HEK293 (cell line): ENCODE data around the gene SYNDIG1L.

Source experiments
- CTCF ChIA-PET: fragments of 350-600 bp; formaldehyde crosslinking; extraction: SDS; loops from one replicate; lab custom pipeline; 2021; ENCODE audit warnings: antibody characterized with exemption; lab: Yijun Ruan, JAX
- POLR2A ChIA-PET: fragments of 300-600 bp; formaldehyde crosslinking; extraction: SDS; loops from one replicate; lab custom pipeline; 2020; ENCODE audit warnings: antibody characterized with exemption, inconsistent platforms; lab: Yijun Ruan, JAX
- H3K27ac ChIP-seq: fragments of 200-500 bp; sonication (Bioruptor generic); 2 replicates; pipeline ENCODE4 v1.5.1; 2014; ENCODE audit warnings: low read depth, low read length, control low read depth, inconsistent platforms; ENCODE audit errors: extremely low read depth
- H3K36me3 ChIP-seq, 2 experiments: fragments of 200-500 bp in 1 of 2; sonication (Bioruptor generic) in 1 of 2; 1 replicate in 1 of 2; 2 replicates in 1 of 2; pipeline ENCODE4 v1.5.1; 2014 to 2017; ENCODE audit warnings: inconsistent platforms in 2 of 2, low read length in 2 of 2; ENCODE audit not compliant: control insufficient read depth in 2 of 2, insufficient read depth in 1 of 2
- H3K4me1 ChIP-seq: fragments of 200-500 bp; sonication (Bioruptor generic); 2 replicates; pipeline ENCODE4 v1.5.1; 2014; ENCODE audit warnings: mild to moderate bottlenecking, low read length, inconsistent platforms; ENCODE audit not compliant: control insufficient read depth, insufficient read depth
- H3K4me3 ChIP-seq: 2 replicates; pipeline ENCODE4 v1.5.1; 2011; ENCODE audit warnings: low read depth, mild to moderate bottlenecking, control low read depth, low read length, moderate library complexity
- H3K9me3 ChIP-seq: fragments of 200-500 bp; sonication (Bioruptor generic); 2 replicates; pipeline ENCODE4 v1.5.1; 2014; ENCODE audit warnings: low read depth, low read length, inconsistent platforms; ENCODE audit not compliant: control insufficient read depth, insufficient read depth
- HOXD13 ChIP-seq: sonication (generic); formaldehyde crosslinking; IDR thresholded peaks from 2 replicates; pipeline ENCODE4 v1.8.0; 2022; ENCODE audit warnings: missing genetic modification reagents, borderline replicate concordance
- ZBTB1 ChIP-seq: fragments of 450-650 bp; formaldehyde crosslinking; IDR thresholded peaks from 2 replicates; pipeline ENCODE4 v1.5.1; 2016; ENCODE audit warnings: missing biosample characterization, missing genetic modification characterization
- ZFHX2 ChIP-seq: fragments of 450-650 bp; formaldehyde crosslinking; conservative IDR thresholded peaks from 2 replicates; pipeline ENCODE4 v1.5.1; 2016; ENCODE audit warnings: missing biosample characterization, missing genetic modification characterization
- ZFP37 ChIP-seq: fragments of 450-650 bp; formaldehyde crosslinking; IDR thresholded peaks from 2 replicates; pipeline ENCODE4 v1.5.1; 2016; ENCODE audit warnings: missing biosample characterization, missing genetic modification characterization
- ZNF121 ChIP-seq: fragments of 450-650 bp; formaldehyde crosslinking; IDR thresholded peaks from 2 replicates; pipeline ENCODE4 v1.5.1; 2016; ENCODE audit warnings: missing biosample characterization, missing genetic modification characterization
- ZNF280D ChIP-seq: fragments of 450-650 bp; formaldehyde crosslinking; IDR thresholded peaks from 2 replicates; pipeline ENCODE4 v1.5.1; 2016; ENCODE audit warnings: missing biosample characterization, missing genetic modification characterization
- ZNF510 ChIP-seq: fragments of 450-650 bp; formaldehyde crosslinking; IDR thresholded peaks from 2 replicates; pipeline ENCODE4 v1.5.1; 2018; ENCODE audit warnings: mild to moderate bottlenecking, missing genetic modification characterization, missing biosample characterization; ENCODE audit not compliant: insufficient replicate concordance
- ZNF530 ChIP-seq: fragments of 450-650 bp; formaldehyde crosslinking; IDR thresholded peaks from 2 replicates; pipeline ENCODE4 v1.5.1; 2016; ENCODE audit warnings: low read depth, missing biosample characterization, missing genetic modification characterization
- ZNF544 ChIP-seq: fragments of 450-650 bp; formaldehyde crosslinking; IDR thresholded peaks from 2 replicates; pipeline ENCODE4 v1.5.0; 2017; ENCODE audit warnings: missing biosample characterization, missing genetic modification characterization
- ZNF658 ChIP-seq: fragments of 450-650 bp; formaldehyde crosslinking; IDR thresholded peaks from 2 replicates; pipeline ENCODE4; 2016; ENCODE audit warnings: missing biosample characterization, missing genetic modification characterization
- TF ChIP-seq, protein P1 (sequence below): fragments of 450-650 bp; formaldehyde crosslinking; IDR thresholded peaks from 2 replicates; pipeline ENCODE4 v1.5.1; 2016; ENCODE audit warnings: missing biosample characterization, missing genetic modification characterization
- TF ChIP-seq, protein P2 (sequence below): fragments of 450-650 bp; formaldehyde crosslinking; IDR thresholded peaks from 2 replicates; pipeline ENCODE4 v1.5.1; 2016; ENCODE audit warnings: missing biosample characterization, missing genetic modification characterization, borderline replicate concordance
- TF ChIP-seq, protein P3 (sequence below): fragments of 450-650 bp; IDR thresholded peaks from 2 replicates; pipeline ENCODE4 v1.5.1; 2018; ENCODE audit warnings: missing biosample characterization, mild to moderate bottlenecking, missing genetic modification characterization

Gene SYNDIG1L

GRCh38 chr14:74404435-74404834 lies 21.6 kb downstream of the SYNDIG1L start:
- Histone ChIP-seq H3K27ac (no peak overlapping the region), H3K9me3 (no peaks in the 10 kb centered on the region), H3K4me3 (no peak overlapping the region), H3K4me1 (no peaks in the 10 kb centered on the region), H3K36me3 (no peaks in the 10 kb centered on the region)
- TF ChIP-seq ZNF658: no peak
- TF ChIP-seq, protein P1, sequence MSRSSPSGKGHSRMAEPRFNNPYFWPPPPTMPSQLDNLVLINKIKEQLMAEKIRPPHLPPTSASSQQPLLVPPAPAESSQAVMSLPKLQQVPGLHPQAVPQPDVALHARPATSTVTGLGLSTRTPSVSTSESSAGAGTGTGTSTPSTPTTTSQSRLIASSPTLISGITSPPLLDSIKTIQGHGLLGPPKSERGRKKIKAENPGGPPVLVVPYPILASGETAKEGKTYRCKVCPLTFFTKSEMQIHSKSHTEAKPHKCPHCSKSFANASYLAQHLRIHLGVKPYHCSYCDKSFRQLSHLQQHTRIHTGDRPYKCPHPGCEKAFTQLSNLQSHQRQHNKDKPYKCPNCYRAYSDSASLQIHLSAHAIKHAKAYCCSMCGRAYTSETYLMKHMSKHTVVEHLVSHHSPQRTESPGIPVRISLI: no peak
- TF ChIP-seq ZNF510: no peak
- ChIA-PET POLR2A (no interaction called here), CTCF (no interaction called here)

- ChIA-PET CTCF (no interaction called here), POLR2A (no interaction called here)
- H3K4me1 ChIP-seq: no peaks in the 10 kb centered on the region
- H3K4me3 ChIP-seq: no peak overlapping the region
- no peak for TF ChIP-seq ZNF530 (tag by site-specific recombination)
- no peak for TF ChIP-seq ZBTB1 (tag by site-specific recombination)
- TF ChIP-seq HOXD13 (CRISPR knock-in tag): no peak
- no peak for TF ChIP-seq ZNF280D (tag by site-specific recombination)
- TF ChIP-seq ZNF544 (tag by site-specific recombination): no peak
- TF ChIP-seq, protein P2, sequence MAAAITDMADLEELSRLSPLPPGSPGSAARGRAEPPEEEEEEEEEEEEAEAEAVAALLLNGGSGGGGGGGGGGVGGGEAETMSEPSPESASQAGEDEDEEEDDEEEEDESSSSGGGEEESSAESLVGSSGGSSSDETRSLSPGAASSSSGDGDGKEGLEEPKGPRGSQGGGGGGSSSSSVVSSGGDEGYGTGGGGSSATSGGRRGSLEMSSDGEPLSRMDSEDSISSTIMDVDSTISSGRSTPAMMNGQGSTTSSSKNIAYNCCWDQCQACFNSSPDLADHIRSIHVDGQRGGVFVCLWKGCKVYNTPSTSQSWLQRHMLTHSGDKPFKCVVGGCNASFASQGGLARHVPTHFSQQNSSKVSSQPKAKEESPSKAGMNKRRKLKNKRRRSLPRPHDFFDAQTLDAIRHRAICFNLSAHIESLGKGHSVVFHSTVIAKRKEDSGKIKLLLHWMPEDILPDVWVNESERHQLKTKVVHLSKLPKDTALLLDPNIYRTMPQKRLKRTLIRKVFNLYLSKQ (tag by site-specific recombination): no peak
- 0 out of 2 replicates have a peak, but pooled peaks have one; percentile 55 for TF ChIP-seq ZNF121 (tag by site-specific recombination)
- no peak for TF ChIP-seq ZFP37 (tag by site-specific recombination)
- H3K9me3 ChIP-seq: no peaks in the 10 kb centered on the region
- no peaks in the 10 kb centered on the region for H3K36me3 ChIP-seq
- no peak overlapping the region for H3K27ac ChIP-seq
Measured at GRCh38 chr14:74403619-74404417, 22.2 kb downstream of the SYNDIG1L start.

DNA sequence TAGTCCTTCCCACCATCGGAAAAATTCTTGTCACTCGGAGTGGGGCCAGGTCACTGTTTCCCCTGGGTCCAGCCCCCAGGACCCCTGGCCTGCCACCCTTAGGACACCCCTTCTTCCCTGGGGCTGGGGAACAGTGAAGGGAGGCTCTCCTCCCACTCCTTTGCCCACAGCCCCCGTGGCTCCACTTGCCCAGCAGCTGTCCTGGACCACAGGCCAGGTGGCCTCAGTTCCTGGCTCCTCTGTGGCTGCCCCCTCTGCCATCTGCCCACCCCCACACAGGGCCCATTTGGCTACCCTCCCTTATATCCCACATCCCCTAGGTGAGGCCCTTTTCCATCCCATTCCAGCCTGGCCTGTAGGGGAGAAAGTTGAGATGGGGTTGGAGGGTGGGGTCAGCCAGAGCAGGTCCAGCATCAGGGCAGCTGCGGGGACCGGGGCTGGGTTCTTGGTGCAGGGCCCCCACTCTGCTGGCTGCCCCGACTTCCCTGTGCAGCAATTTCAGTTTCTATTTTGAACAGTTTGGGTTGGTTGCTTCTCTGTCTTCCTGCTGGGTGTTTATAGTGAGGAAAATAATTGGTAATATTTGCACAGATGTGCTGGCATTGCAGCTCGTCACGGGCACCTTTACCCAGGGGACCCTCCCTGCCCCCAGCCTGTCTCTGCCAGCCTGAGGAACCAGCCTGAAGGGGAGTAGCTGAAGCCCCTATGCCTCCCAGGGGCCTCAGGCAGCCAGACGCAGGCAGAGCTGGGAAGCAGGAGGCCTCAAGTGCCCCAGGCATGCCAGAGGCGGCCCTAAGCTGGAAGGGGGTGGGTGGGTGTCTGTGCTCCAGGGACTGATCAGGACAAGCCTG lies 23.4 kb downstream of the SYNDIG1L start:
- H3K27ac ChIP-seq: no peak overlapping the region
- H3K9me3 ChIP-seq: no peaks in the 10 kb centered on the region
- TF ChIP-seq ZFHX2 (tag by site-specific recombination): peak; percentile 17; the same call in 1 of the 2 replicates
- TF ChIP-seq, protein P3, sequence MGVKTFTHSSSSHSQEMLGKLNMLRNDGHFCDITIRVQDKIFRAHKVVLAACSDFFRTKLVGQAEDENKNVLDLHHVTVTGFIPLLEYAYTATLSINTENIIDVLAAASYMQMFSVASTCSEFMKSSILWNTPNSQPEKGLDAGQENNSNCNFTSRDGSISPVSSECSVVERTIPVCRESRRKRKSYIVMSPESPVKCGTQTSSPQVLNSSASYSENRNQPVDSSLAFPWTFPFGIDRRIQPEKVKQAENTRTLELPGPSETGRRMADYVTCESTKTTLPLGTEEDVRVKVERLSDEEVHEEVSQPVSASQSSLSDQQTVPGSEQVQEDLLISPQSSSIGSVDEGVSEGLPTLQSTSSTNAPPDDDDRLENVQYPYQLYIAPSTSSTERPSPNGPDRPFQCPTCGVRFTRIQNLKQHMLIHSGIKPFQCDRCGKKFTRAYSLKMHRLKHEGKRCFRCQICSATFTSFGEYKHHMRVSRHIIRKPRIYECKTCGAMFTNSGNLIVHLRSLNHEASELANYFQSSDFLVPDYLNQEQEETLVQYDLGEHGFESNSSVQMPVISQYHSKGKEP (tag by site-specific recombination): no peak
- H3K4me1 ChIP-seq: no peaks in the 10 kb centered on the region
- H3K4me3 ChIP-seq: no peak overlapping the region
- no peaks in the 10 kb centered on the region for H3K36me3 ChIP-seq
- CTCF ChIA-PET: no interaction called here
- POLR2A ChIA-PET: no interaction called here
